ENCODE data around the gene LOXL3.
A peak's percentile ranks its signal among the peaks of the same experiment; 100 is the strongest.

LOXL3 gene

GRCh38 chr2:74501335-74502071 is 52.2 kb downstream of the LOXL3 start:
- DNase-seq (ENCODE audit: low spot score in 2 of 2) = no peak
- H3K36me3 Mint-ChIP-seq = peaks cover 42% of the 10 kb centered on the region
- no peak for ATAC-seq
- H3K4me1 Mint-ChIP-seq = peaks cover 69% of the 10 kb centered on the region
- H3K4me3 Mint-ChIP-seq = peak overlapping the region; percentile 91
- H3K9me3 Mint-ChIP-seq = no peaks in the 10 kb centered on the region
- H3K27ac Mint-ChIP-seq = no peak overlapping the region

DNA sequence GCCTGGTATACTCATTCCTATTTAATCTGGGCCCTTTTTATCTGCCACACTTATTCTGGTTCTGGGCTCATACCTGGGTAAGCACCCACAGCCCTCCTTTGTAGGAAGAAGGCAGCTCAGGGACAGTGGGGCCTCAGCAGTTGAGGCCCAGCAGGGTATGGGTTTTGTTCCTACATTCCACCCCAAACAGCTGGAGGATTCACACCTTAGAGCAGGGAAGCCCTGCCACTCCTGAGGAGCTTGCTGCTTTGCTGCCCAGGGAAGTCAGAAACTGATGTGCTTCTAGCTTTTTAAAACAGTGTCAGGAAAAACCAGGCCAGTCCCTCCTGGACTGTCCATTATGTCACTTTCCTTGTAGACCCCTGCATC is 53.2 kb downstream of the LOXL3 start:
- no peak overlapping the region for H3K4me3 Mint-ChIP-seq
- ATAC-seq (no peak), DNase-seq (ENCODE audit: low spot score in 2 of 2) (no peak)
- no peaks in the 10 kb centered on the region for H3K9me3 Mint-ChIP-seq
- no peak overlapping the region for H3K27ac Mint-ChIP-seq
- H3K36me3 Mint-ChIP-seq = peaks cover 34% of the 10 kb centered on the region
- peaks cover 61% of the 10 kb centered on the region for H3K4me1 Mint-ChIP-seq

- ATAC-seq (no peak), DNase-seq (ENCODE audit: low spot score in 2 of 2) (no peak)
- Mint-ChIP-seq H3K4me1 (peaks cover 56% of the 10 kb centered on the region), H3K4me3 (peak overlapping the region; percentile 86), H3K9me3 (no peaks in the 10 kb centered on the region), H3K27ac (no peak overlapping the region), H3K36me3 (peaks cover 29% of the 10 kb centered on the region)
These were observed 53.7 kb downstream of the LOXL3 start for GRCh38 chr2:74499940-74500577.

DNA sequence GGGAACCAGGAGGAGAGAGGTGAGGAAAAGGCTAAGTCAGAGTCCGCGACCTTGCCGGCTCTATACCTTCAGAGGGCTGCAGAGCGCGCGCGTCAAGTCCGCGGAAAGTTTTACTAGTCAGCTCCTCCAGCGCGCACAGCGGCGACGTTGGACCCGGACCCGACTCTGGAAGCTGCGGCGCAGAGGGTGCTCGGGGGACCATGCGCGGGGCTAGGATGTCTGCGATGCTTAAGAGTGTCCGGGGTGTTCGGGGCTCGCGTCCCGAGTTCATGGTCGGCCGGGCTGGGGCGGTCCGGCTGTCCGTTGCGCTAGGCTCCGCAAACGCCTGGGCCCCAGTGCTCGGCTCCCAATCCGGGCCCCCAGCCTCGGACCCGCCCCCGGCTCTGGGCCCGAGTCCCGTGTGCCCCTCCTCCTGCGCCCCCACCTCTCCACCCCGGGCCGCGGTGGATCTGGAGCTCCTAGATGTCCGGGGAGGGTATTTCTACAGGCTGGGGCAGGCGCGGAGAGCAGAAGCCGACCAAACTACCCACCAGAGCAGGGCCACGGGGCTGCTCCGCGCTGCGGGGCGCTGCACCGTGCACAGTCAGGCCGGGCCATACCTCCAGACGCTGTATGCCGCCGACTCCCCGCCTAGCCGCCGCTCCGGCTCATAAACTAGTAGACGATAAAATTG is 54.3 kb downstream of the LOXL3 start, which contains the start of gene LBX2:
Gene LBX2, minus strand, starts transcription at position 337 of the 673 bp plus-strand sequence. Its CDS starts 66 bp downstream, at position 271.
- DNase-seq (ENCODE audit: low spot score in 2 of 2) = no peak
- Mint-ChIP-seq H3K4me3 (peak within 1 kb of the TSS; percentile 86), H3K27ac (peak within 1 kb of the TSS; percentile 88), H3K36me3 (peaks cover 23% of the 10 kb centered on the region), H3K4me1 (peaks cover 49% of the 10 kb centered on the region), H3K9me3 (no peaks in the 10 kb centered on the region)
- peak; percentile 35 for ATAC-seq

DNA sequence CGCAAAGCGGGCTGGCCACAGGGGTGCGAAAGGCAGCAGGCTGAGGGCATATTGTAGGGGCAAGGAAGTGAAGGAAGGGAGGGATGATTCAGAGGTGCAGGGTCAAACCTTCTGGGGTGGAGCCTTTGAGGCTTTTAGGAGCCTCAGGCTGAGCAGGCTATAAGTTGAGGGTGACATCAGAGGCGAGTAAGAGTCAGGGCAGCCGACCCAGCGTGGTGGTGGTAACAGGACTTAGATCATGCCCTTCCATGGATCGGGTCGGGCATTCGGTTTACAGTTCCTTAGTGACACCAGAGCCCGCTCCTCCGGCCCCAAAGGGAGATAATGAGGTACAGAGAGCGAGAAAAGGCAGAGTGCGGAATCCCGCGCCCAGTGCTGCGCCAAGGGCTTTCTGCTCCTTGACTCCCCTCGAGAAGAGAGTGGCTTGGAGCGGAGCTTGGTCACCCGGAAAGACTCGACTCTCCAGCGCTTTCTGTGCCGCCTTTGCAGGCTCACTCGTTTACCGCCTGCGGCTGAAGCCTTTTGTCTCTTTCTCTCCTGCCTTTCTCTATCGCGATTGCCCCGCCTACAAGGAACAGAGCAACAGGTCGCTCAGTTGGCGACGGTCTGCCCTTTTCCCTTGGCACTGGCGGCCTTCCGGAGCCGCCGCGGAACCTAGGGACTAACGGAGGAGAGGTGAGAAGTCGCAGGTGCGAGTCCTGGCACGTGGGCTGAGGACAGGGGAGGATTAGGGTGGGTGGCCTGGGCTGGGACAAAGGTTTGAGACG is 55.1 kb downstream of the LOXL3 start:
- peaks cover 25% of the 10 kb centered on the region for H3K36me3 Mint-ChIP-seq
- DNase-seq (ENCODE audit: low spot score in 2 of 2) = peak in 1 of 2 donors; percentile 74
- peak overlapping the region; percentile 88 for H3K27ac Mint-ChIP-seq
- peaks cover 42% of the 10 kb centered on the region for H3K4me1 Mint-ChIP-seq
- H3K4me3 Mint-ChIP-seq = peak overlapping the region; percentile 86
- peak; percentile 85 for ATAC-seq
- H3K9me3 Mint-ChIP-seq = no peaks in the 10 kb centered on the region

DNA sequence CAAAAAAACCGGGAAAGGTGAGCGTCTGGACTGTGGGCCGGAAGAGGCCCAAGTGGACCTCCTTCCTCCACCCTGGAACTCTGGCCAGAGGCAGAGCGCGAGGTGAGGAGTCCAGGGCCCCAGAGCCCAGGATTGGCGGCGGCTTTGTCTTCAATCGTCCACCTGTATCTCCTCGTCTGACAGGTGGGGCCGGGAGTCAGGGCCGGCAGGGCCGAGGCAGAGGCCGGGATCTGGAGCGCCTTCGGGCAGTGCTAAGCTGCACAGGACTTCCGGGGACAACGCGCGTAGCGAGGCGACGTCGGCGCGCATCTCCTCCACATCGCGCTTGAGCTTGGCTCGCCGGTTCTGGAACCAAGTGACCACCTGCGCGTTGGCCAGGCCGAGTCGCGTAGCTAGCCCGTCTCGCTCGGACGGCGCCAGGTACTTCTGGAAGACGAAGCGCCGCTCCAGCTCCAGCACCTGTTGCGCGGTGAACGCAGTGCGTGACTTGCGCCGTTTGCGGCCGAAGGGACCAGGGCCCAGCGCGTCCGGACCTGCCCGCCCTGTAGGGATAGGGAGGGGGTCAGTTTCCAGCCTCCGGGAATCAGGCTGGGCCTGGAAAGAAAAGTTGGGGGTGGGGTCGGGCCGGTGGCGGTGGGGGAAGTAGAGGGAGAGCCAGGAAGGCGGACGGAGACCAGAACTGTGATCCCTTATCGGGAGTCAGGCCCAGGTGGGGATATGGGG is 55.8 kb downstream of the LOXL3 start:
- H3K4me3 Mint-ChIP-seq = peak overlapping the region; percentile 86
- no peaks in the 10 kb centered on the region for H3K9me3 Mint-ChIP-seq
- peaks cover 31% of the 10 kb centered on the region for H3K36me3 Mint-ChIP-seq
- peak overlapping the region; percentile 88 for H3K27ac Mint-ChIP-seq
- peaks cover 34% of the 10 kb centered on the region for H3K4me1 Mint-ChIP-seq
- ATAC-seq (peak; percentile 52), DNase-seq (ENCODE audit: low spot score in 2 of 2) (no peak)

- peaks cover 29% of the 10 kb centered on the region for H3K4me1 Mint-ChIP-seq
- peak overlapping the region; percentile 86 for H3K4me3 Mint-ChIP-seq
- no peaks in the 10 kb centered on the region for H3K9me3 Mint-ChIP-seq
- H3K36me3 Mint-ChIP-seq = peaks cover 38% of the 10 kb centered on the region
- H3K27ac Mint-ChIP-seq = peak overlapping the region; percentile 88
- no peak for DNase-seq (ENCODE audit: low spot score in 2 of 2)
- ATAC-seq = no peak
These were observed 56.6 kb downstream of the LOXL3 start for GRCh38 chr2:74496997-74497776.

DNA sequence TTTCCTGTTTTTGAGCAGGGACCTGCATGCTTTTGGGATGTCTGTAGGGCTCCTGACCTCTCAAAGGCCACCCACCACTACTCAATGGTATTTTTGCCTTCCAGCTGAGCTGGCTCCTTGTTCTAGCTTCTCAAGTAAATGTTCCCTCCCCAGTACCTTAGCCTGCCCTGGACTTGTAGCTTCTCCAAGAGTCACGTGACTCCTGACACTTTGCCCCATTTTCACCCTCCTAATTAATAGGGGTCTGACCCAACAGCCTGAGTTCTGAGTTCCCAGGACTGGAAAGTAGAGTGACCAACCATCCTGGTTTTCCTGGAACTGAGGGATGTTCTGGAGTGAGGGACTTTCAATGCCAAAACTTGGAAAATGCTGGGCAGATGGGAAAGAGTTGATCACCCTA is 58.3 kb downstream of the LOXL3 start:
- ATAC-seq = no peak
- Mint-ChIP-seq H3K27ac (no peak overlapping the region), H3K4me3 (no peak overlapping the region), H3K4me1 (peaks cover 20% of the 10 kb centered on the region), H3K9me3 (no peaks in the 10 kb centered on the region), H3K36me3 (peaks cover 49% of the 10 kb centered on the region)
- DNase-seq (ENCODE audit: low spot score in 2 of 2) = no peak

- H3K4me3 Mint-ChIP-seq = no peak overlapping the region
- ATAC-seq (no peak), DNase-seq (ENCODE audit: low spot score in 2 of 2) (no peak)
- no peaks in the 10 kb centered on the region for H3K9me3 Mint-ChIP-seq
- H3K27ac Mint-ChIP-seq = peak overlapping the region; percentile 26
- H3K4me1 Mint-ChIP-seq = peaks cover 13% of the 10 kb centered on the region
- peaks cover 54% of the 10 kb centered on the region for H3K36me3 Mint-ChIP-seq
These were observed 60.2 kb downstream of the LOXL3 start for GRCh38 chr2:74493546-74493945.

GRCh38 chr2:74491648-74492544 is 61.8 kb downstream of the LOXL3 start:
- no peak overlapping the region for H3K4me3 Mint-ChIP-seq
- H3K27ac Mint-ChIP-seq = no peak overlapping the region
- DNase-seq (ENCODE audit: low spot score in 2 of 2) = no peak
- no peaks in the 10 kb centered on the region for H3K9me3 Mint-ChIP-seq
- no peak for ATAC-seq
- H3K4me1 Mint-ChIP-seq = peaks cover 2% of the 10 kb centered on the region
- peaks cover 55% of the 10 kb centered on the region for H3K36me3 Mint-ChIP-seq

DNA sequence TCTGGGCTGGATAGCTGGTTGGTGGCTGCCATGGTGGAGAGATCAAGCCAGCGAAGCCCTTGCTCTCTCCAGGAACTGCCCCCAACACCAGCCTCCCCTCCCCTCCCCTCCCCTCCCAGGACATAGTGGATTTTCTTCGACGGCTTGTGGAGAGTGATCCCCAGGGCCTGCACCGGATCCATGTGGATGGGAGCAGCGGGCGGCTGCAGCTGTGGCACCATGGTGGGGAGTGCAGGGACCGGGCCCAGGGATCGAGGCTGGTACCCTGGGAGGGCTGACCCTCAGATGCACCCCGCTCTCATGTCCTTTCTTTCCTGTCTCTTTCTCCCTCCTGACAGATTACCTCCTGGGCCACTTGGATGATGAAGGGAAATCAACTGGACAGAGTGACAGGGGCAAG is 63.8 kb downstream of the LOXL3 start:
- ATAC-seq = no peak
- Mint-ChIP-seq H3K36me3 (peaks cover 75% of the 10 kb centered on the region), H3K27ac (no peak overlapping the region), H3K9me3 (no peaks in the 10 kb centered on the region), H3K4me3 (no peak overlapping the region), H3K4me1 (peaks cover 10% of the 10 kb centered on the region)
- DNase-seq (ENCODE audit: low spot score in 2 of 2) = no peak

DNA sequence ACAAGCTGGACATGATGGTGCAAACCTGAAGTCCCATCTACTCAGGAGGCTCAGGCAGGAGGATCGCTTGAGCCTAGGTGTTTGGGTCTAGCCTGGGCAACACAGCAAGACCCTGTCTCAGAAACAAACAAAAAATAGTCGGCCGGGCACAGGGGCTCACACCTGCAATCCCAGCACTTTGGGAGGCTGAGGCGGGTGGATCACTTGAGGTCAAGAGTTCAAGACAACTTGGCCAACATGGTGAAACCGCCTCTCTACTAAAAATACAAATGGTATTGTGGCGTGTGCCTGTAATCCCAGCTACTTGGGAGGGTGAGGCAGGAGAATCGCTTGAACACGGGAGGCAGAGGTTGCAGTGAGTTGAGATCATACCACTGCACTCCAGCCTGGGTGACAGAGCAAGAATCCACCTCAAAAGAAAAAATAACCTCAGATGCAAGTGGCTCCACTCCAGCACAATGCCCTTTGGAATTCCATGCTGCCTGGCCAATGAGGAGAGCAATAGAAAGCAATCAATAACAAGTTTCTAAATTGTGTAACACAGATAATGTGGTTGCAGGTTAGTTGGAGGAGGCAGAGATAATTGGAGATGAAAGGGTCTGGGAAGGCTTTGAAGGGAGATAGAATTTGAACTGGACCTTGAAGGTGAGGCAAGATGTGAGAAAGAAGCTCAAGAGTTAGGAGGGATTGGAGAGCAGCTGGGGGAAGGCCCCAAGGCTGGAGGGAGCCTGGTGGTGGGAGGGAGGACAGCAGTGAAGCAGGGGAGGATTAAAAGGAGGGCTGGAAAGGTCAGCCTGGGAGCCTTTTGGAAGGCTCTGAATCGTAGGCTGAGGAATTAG is 64.9 kb downstream of the LOXL3 start:
- DNase-seq (ENCODE audit: low spot score in 2 of 2) = no peak
- Mint-ChIP-seq H3K36me3 (peaks cover 76% of the 10 kb centered on the region), H3K4me1 (peaks cover 10% of the 10 kb centered on the region)

More for the DNA sequence above, 64.9 kb downstream of the LOXL3 start:
- H3K4me3 Mint-ChIP-seq = no peak overlapping the region
- no peak for ATAC-seq
- H3K27ac Mint-ChIP-seq = no peak overlapping the region
- H3K9me3 Mint-ChIP-seq = no peaks in the 10 kb centered on the region
